Measurements from ENCODE around the gene PHACTR1. TPM values are rescaled to one million over a fixed set of nuclear protein-coding genes. Genes with fewer than 3 reads are reported as not detected.

The PHACTR1 gene
- total RNA-seq, 2 experiments from 2014 or later = 0.11 TPM; not detected in 1

DNA sequence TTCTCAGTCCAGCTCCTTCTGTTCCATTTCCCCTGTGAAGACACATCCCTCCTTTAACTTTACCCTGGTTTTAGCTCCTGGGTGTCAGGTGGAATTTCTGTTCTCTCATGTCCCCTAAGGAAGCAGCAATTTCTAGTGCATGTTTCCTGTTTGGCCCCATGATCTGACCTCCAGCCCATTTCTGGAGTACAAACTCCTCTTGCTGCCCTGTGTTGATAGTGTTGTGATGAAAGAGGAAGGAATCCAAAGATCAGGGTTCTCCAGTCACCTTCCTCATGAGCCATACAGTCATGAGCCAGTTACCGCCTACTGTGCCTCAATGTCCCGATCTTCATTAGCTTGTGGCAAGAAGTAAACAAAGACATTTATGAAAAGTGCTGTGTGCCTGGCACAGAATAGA is 97.4 kb downstream of the PHACTR1 start:
- Mint-ChIP-seq H3K27ac (no peak overlapping the region), H3K9me3 (no peaks in the 10 kb centered on the region), H3K4me1 (ENCODE audit: low read depth) (no peaks in the 10 kb centered on the region), H3K4me3 (no peak overlapping the region), H3K27me3 (peaks cover 2% of the 10 kb centered on the region), H3K36me3 (ENCODE audit: low read depth) (no peaks in the 10 kb centered on the region)
- intact Hi-C loops (cut with micrococcal nuclease) = no loop called here
- no peak for TF ChIP-seq CTCF (IDR thresholded peaks at IDR 0.05)
- CTCF ChIA-PET = interaction anchor here (0.6 kb wide), 1 partner anchor 308 kb away, joined by 3 read pairs; no protein-coding TSS in a partner anchor
- ATAC-seq (no peak), DNase-seq (no peak)
- POLR2A ChIA-PET = no interaction called here

DNA sequence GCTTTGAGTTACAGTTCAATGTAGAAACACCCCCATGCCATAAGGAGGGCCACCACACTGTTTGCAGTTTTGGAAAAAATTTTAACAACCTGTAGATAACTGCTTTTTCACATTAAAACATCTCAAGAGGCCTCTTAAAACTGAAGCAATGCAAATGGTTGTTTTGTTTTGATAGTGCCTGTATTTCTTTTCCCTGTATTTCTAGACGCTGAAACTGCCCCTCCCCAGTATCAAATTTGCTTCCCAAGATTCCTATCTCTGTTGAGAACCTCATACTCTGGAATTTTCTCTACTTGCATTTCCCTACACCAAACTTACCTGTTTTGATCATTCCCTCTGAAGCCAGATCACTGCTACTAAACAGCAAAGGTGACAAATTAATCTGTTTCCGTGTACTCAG is 98.5 kb downstream of the PHACTR1 start:
- CTCF ChIA-PET = no interaction called here
- H3K9me3 Mint-ChIP-seq = no peaks in the 10 kb centered on the region
- H3K4me1 Mint-ChIP-seq (ENCODE audit: low read depth) = no peaks in the 10 kb centered on the region
- no peak for TF ChIP-seq CTCF (IDR thresholded peaks at IDR 0.05)
- no peak overlapping the region for H3K27ac Mint-ChIP-seq
- no peak for DNase-seq
- POLR2A ChIA-PET = no interaction called here
- H3K27me3 Mint-ChIP-seq = peaks cover 5% of the 10 kb centered on the region
- intact Hi-C loops (cut with micrococcal nuclease) = no loop called here
- H3K4me3 Mint-ChIP-seq = no peak overlapping the region
- no peak for ATAC-seq
- H3K36me3 Mint-ChIP-seq (ENCODE audit: low read depth) = no peaks in the 10 kb centered on the region

DNA sequence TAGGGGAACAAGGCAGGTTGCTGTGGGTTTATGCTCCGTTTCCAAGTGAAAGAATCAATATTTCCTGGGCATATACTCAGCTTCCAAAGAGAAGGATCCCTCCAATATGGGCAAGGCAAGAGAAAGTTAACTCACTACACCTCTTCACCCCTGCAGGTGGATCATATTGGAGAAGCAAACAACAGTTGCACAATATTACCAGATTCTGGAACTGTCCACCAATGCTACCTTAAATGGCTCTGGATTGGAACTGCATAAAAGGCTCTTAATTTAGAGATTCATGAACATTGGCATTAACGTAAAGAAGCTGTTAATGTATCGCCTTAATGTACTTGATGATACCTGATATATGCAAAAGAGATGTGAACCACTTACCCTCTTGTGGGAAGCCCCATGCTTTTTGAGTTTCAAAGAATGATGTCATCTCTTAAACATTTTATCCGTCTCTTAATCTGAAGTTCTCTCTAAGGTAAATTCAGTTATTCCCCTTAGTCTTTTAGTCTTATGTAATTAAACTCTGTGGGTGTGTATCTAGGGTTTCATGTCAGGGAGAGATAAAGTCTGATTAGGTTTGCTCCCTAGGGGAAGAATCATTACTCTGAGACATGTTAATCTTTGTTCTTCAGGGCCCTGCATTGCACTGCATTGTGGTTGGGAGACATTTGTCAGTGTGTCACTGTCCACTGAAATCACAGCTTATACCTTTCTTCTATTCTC is 99.5 kb downstream of the PHACTR1 start:
- Mint-ChIP-seq H3K27me3 (peaks cover 11% of the 10 kb centered on the region), H3K4me1 (ENCODE audit: low read depth) (no peaks in the 10 kb centered on the region), H3K36me3 (ENCODE audit: low read depth) (no peaks in the 10 kb centered on the region), H3K9me3 (no peaks in the 10 kb centered on the region), H3K27ac (no peak overlapping the region), H3K4me3 (no peak overlapping the region)
- no peak for TF ChIP-seq CTCF (IDR thresholded peaks at IDR 0.05)
- CTCF ChIA-PET = no interaction called here
- ATAC-seq = no peak
- POLR2A ChIA-PET = no interaction called here
- intact Hi-C loops (cut with micrococcal nuclease) = no loop called here
- DNase-seq = no peak

DNA sequence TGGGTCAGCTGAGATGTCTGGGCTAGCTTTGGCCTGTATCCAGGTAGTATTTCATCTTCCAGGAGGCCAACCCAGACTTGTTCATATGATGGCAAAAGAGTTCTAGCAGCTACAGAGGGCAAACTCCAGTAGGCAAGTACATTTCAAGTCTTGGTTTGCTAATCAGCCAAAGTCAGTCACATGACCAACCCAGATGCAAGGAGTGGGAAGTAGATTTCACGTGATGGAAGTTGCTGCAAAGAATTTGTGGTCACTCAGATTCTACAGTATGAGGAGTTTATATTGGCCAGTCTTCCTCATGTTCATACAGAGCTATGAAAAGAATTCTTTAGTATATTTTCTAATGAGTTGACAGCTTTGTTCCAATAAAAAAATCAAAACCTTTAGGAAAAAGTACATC is 101.8 kb downstream of the PHACTR1 start:
- intact Hi-C loops (cut with micrococcal nuclease) = no loop called here
- Mint-ChIP-seq H3K9me3 (no peaks in the 10 kb centered on the region), H3K27ac (no peak overlapping the region), H3K27me3 (peaks cover 15% of the 10 kb centered on the region), H3K4me3 (no peak overlapping the region), H3K4me1 (ENCODE audit: low read depth) (no peaks in the 10 kb centered on the region), H3K36me3 (ENCODE audit: low read depth) (no peaks in the 10 kb centered on the region)
- POLR2A ChIA-PET = no interaction called here
- DNase-seq (no peak), ATAC-seq (no peak)
- CTCF ChIA-PET = no interaction called here
- no peak for TF ChIP-seq CTCF (IDR thresholded peaks at IDR 0.05)

- POLR2A ChIA-PET = no interaction called here
- CTCF ChIA-PET = no interaction called here
- DNase-seq (no peak), ATAC-seq (no peak)
- Mint-ChIP-seq H3K36me3 (ENCODE audit: low read depth) (no peaks in the 10 kb centered on the region), H3K9me3 (no peaks in the 10 kb centered on the region), H3K27ac (no peak overlapping the region), H3K27me3 (peaks cover 13% of the 10 kb centered on the region), H3K4me3 (no peak overlapping the region), H3K4me1 (ENCODE audit: low read depth) (no peaks in the 10 kb centered on the region)
- TF ChIP-seq CTCF (IDR thresholded peaks at IDR 0.05) = no peak
- intact Hi-C loops (cut with micrococcal nuclease) = no loop called here
Observed at GRCh38 chr6:12823847-12824246, 107.3 kb downstream of the PHACTR1 start.
